Measurements from ENCODE around the gene PRKD1. TPM values are rescaled to one million over a fixed set of nuclear protein-coding genes. Genes with fewer than 3 reads are reported as not detected.

Gene PRKD1
- total RNA-seq, 1 experiment from 2014 or later: 2.7 TPM

GRCh38 chr14:29913566-29913965 lies 14.1 kb downstream of the PRKD1 start:
- Histone ChIP-seq H2BK20ac (ENCODE audit: low read depth, low read length, poor library complexity, severe bottlenecking) (no peak overlapping the region), H2BK120ac (ENCODE audit: low read depth, low read length, poor library complexity, severe bottlenecking) (no peak overlapping the region), H3T11ph (ENCODE audit: low read length) (no peak overlapping the region), H3K27me3 (ENCODE audit: insufficient read depth, low read length) (no peaks in the 10 kb centered on the region), H3K79me1 (ENCODE audit: insufficient read depth, low read depth, low read length, poor library complexity, severe bottlenecking) (no peaks in the 10 kb centered on the region), H3K14ac (ENCODE audit: insufficient read depth, low read length) (no peak overlapping the region), H4K20me1 (ENCODE audit: control insufficient read depth, insufficient read depth, insufficient read length) (no peaks in the 10 kb centered on the region), H3K9ac (ENCODE audit: extremely low read depth, insufficient read length, low read length) (no peak overlapping the region), H3K79me2 (ENCODE audit: insufficient read depth, low read length) (no peaks in the 10 kb centered on the region), H2BK5ac (ENCODE audit: insufficient read length, low read length) (no peak overlapping the region), H4K91ac (ENCODE audit: insufficient read length, low read depth, low read length) (no peak overlapping the region), H3K9me3 (ENCODE audit: control insufficient read depth, low read depth, low read length) (no peaks in the 10 kb centered on the region), H2BK12ac (ENCODE audit: insufficient read length, low read depth, low read length) (no peak overlapping the region), H4K8ac (replicated peaks; ENCODE audit: insufficient read length, low read depth, low read length) (no peak overlapping the region), H3K23ac (ENCODE audit: insufficient read length, low read depth, low read length) (no peak overlapping the region), H2AK5ac (ENCODE audit: insufficient read length, low read length) (no peak overlapping the region), H3K4me1 (ENCODE audit: insufficient read depth, low read length) (no peaks in the 10 kb centered on the region), H3K56ac (ENCODE audit: insufficient read length, low read depth, low read length) (no peak overlapping the region), H2BK15ac (ENCODE audit: low read depth, low read length) (no peak overlapping the region), H3K27ac (ENCODE audit: insufficient read length, low read depth, low read length) (no peak overlapping the region), H2AFZ (ENCODE audit: low read length) (no peak overlapping the region), H3K18ac (ENCODE audit: insufficient read length, low read depth, low read length) (no peak overlapping the region), H4K5ac (ENCODE audit: insufficient read length, low read depth, low read length) (no peak overlapping the region), H3K4me2 (ENCODE audit: insufficient read depth, insufficient read length, low read length) (no peak overlapping the region), H3K4ac (ENCODE audit: low read depth, low read length) (no peak overlapping the region), H3K23me2 (ENCODE audit: insufficient read length, low read depth, low read length, poor library complexity, severe bottlenecking) (no peaks in the 10 kb centered on the region)
- Mint-ChIP-seq H3K36me3 (ENCODE audit: insufficient read depth in 1 of 3, low read depth in 3 of 3) (peaks cover under 1 to 2% (median 2%) of the 10 kb centered on the region in 3 experiments), H3K27ac (no peak overlapping the region), H3K4me3 (no peak overlapping the region), H3K27me3 (ENCODE audit: low read depth) (no peaks in the 10 kb centered on the region; the same call in 1 of the 2 replicates), H3K9me3 (peaks cover 6 to 11% of the 10 kb centered on the region in 2 experiments), H3K4me1 (no peaks in the 10 kb centered on the region)
- TF ChIP-seq CTCF (conservative IDR thresholded peaks at IDR 0.05): no peak
- no CpG with 5 or more reads among the region's 5 CpGs for WGBS (ENCODE audit: extremely low coverage, insufficient read length, low lambda C conversion rate)
- DNase-seq: no peak
